Measurements from ENCODE around the gene SLC1A1. TPM values are rescaled to one million over a fixed set of nuclear protein-coding genes. Genes with fewer than 3 reads are reported as not detected.

Gene SLC1A1
- total RNA-seq, 4 donors from 2014 or later: 1.8 to 12.3 (median 5.6) TPM

DNA sequence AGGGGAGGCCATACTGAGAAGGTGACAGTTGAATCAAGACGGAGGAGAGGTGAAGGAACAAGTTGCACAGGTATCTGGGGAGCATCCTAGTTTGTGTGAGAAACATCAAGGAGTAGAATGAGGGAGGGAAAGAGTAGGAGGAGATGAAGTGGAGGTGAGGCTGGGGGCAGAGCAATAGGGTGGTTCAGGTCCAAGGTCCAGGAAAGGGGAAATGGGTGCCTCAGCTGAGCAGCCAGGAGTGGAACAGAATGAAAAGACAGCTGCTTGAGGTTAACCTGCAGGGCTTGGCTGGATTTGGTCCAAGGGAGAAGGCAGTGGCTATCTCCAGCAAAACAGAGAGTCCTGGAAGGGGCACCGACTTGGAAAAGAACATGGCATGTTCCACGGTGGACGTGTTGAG, 5.3 kb downstream of the SLC1A1 start:
- TF ChIP-seq, protein P1, sequence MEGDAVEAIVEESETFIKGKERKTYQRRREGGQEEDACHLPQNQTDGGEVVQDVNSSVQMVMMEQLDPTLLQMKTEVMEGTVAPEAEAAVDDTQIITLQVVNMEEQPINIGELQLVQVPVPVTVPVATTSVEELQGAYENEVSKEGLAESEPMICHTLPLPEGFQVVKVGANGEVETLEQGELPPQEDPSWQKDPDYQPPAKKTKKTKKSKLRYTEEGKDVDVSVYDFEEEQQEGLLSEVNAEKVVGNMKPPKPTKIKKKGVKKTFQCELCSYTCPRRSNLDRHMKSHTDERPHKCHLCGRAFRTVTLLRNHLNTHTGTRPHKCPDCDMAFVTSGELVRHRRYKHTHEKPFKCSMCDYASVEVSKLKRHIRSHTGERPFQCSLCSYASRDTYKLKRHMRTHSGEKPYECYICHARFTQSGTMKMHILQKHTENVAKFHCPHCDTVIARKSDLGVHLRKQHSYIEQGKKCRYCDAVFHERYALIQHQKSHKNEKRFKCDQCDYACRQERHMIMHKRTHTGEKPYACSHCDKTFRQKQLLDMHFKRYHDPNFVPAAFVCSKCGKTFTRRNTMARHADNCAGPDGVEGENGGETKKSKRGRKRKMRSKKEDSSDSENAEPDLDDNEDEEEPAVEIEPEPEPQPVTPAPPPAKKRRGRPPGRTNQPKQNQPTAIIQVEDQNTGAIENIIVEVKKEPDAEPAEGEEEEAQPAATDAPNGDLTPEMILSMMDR (IDR thresholded peaks at IDR 0.05): no peak
- ATAC-seq (ENCODE audit: low FRiP score) (no peak), DNase-seq (ENCODE audit: low spot score) (no peak)

DNA sequence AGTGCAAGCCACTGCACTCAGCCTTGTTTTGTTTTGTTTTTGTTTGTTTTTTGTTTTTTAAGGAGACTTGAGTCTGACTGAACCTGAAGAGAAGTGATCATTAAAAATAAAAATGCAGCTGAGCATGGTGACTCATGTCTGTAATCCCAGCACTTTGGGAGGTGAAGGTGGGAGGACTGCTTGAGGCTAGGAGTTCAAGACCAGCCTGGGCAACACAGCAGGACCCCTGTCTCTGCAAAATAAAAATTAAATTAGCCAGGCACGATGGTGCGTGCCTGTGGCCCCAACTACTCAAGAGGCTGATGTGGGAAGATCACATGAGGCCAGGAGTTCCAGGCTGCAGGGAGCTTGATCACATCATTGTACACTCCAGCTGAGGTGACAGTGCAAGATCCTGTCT, 6.2 kb downstream of the SLC1A1 start:
- ATAC-seq (ENCODE audit: low FRiP score) (no peak), DNase-seq (ENCODE audit: low spot score) (no peak)
- TF ChIP-seq, protein P1 (IDR thresholded peaks at IDR 0.05): no peak

DNA sequence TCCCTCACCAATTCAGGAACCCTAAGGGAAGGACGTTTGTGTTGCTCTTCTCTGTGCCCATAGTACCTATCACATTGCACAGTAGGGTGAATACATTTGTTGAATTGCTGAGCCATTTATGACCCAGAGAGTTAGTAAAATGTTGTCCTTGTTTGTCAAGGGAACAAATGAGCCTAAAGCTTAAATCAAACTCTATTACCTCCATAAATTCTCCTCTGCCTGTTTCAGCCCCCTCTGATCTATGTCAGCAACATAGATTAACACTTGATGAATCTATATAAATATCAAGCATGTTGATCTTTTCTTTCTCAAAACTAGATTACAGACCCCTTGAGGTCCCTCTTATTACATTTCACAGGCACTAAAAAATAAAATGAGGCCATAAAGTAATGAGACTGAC, 7.1 kb downstream of the SLC1A1 start:
- no peak for ATAC-seq (ENCODE audit: low FRiP score)
- no peak for DNase-seq (ENCODE audit: low spot score)
- TF ChIP-seq, protein P1 (IDR thresholded peaks at IDR 0.05): no peak

DNA sequence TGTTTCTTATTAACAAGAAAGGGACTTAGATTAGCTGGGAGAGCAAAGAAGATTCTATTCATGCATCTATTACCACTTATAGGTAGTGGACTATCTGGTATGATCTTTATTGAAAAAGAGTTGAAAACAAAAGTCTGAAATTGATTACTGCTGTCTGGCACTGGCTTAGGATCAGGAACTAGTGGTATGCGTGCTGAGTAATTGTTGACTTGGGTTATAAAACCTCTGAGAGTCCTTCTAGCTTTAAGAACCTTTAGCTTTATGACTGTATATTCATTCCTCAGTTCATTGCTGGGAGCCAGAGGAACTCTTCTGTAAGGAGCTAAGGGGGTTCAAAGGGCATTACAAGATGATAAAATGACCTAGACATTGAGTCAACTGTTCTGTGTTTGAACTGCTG, 7.6 kb downstream of the SLC1A1 start:
- DNase-seq (ENCODE audit: low spot score): no peak
- TF ChIP-seq, protein P1 (IDR thresholded peaks at IDR 0.05): no peak
- no peak for ATAC-seq (ENCODE audit: low FRiP score)

DNA sequence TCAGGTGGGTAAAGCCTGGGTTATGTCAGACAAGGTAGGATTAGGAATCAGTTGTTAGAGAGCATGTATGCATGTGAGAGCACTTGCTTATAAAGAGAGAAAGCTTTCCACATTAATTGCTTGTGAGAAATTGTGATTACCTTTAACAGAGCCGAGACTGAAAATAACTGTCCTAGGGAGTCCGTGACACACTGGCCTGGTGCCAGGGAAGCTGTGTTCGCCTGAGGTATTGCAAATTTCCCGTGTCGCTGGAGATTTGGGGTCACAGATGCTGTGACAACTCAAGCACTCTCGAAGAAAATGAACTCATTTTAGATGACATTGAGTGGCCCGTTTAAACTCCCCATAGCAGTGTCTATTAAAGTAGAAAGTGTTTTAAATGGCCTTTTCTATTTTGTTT, 9.6 kb downstream of the SLC1A1 start:
- ATAC-seq (ENCODE audit: low FRiP score): no peak
- TF ChIP-seq, protein P1 (IDR thresholded peaks at IDR 0.05): no peak
- DNase-seq (ENCODE audit: low spot score): no peak

DNA sequence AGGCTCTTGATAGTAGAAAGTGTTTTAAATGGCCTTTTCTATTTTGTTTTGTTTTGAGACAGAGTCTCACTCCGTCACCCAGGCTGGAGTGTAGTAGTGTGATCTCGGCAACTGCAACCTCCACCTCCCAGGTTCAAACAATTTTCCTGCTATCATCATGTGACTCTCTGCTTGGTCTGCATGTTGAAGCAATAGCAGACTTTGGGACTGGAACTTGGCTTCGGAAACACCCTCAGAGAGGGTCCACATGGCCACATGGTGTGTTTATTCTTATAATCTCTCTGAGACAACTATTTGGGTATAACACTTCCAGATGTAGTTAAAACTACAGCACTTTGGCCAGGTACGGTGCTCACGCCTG, 10.9 kb downstream of the SLC1A1 start:
- ATAC-seq (ENCODE audit: low FRiP score) (no peak), DNase-seq (ENCODE audit: low spot score) (no peak)
- TF ChIP-seq, protein P1 (IDR thresholded peaks at IDR 0.05): no peak

DNA sequence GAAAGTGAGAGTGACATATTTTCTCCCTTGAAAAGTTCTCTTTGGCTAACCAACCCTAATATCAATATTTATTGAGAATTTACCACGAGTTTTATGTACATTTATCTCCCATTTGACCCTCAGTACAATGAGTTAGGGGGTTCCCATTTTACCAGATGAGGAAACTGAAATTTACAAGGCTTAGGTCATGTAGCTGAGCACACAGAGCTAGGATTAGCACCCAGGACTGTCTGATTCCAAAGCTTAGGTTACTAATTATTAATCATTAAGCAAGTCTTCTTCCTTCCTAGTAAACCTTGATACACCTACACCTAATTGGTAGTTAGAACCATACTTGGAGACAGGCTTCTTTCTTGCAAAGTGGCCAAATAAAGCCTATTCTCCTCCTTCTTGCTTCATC, 12.2 kb downstream of the SLC1A1 start:
- TF ChIP-seq, protein P1 (IDR thresholded peaks at IDR 0.05): no peak
- no peak for DNase-seq (ENCODE audit: low spot score)
- ATAC-seq (ENCODE audit: low FRiP score): no peak

Data from omental fat pad (tissue), 4 donors.